WERI-Rb-1 (cell line): ENCODE measurements around the gene IFRD1.

ENCODE experiments used
- DNase-seq: peaks from one replicate; pipeline ENCODE4 v3.0.0-alpha.2; 2020
- H3K27ac ChIP-seq: fragments of 250-450 bp; sonication (Bioruptor Pico); 2 replicates; pipeline ENCODE4 v1.5.1; 2020; ENCODE audit warnings: mild to moderate bottlenecking, moderate library complexity
- H3K27me3 ChIP-seq: fragments of 250-450 bp; sonication (Bioruptor Pico); 2 replicates; pipeline ENCODE4 v1.5.1; 2021; ENCODE audit warnings: mild to moderate bottlenecking, low read depth, moderate library complexity; ENCODE audit not compliant: insufficient read depth, severe bottlenecking
- H3K36me3 ChIP-seq: fragments of 250-450 bp; sonication (Bioruptor Pico); 2 replicates; pipeline ENCODE4 v1.5.1; 2020; ENCODE audit warnings: mild to moderate bottlenecking, moderate library complexity
- H3K4me3 ChIP-seq: 2 replicates; pipeline ENCODE4 v1.5.1; 2011; ENCODE audit warnings: low read depth, mild to moderate bottlenecking, control low read depth, low read length
- H3K9me3 ChIP-seq: fragments of 250-450 bp; sonication (Bioruptor Pico); 2 replicates; pipeline ENCODE4 v1.5.1; 2021; ENCODE audit warnings: mild to moderate bottlenecking, moderate library complexity; ENCODE audit not compliant: severe bottlenecking
- CTCF ChIP-seq: IDR thresholded peaks from 2 replicates; pipeline ENCODE4 v1.5.1; 2011; ENCODE audit warnings: low read depth, mild to moderate bottlenecking, control low read depth, inconsistent platforms, low read length

The IFRD1 gene

GRCh38 chr7:112523871-112524270 is 73.6 kb downstream of the IFRD1 start:
- Histone ChIP-seq H3K27me3 (peaks cover 17% of the 10 kb centered on the region), H3K36me3 (no peaks in the 10 kb centered on the region), H3K9me3 (no peaks in the 10 kb centered on the region), H3K27ac (no peak overlapping the region), H3K4me3 (no peak overlapping the region)
- no peak for DNase-seq
- no peak for TF ChIP-seq CTCF
